Measurements from ENCODE around the gene ATXN1.
A peak's percentile ranks its signal among the peaks of the same experiment; 100 is the strongest.

ATXN1 gene

DNA sequence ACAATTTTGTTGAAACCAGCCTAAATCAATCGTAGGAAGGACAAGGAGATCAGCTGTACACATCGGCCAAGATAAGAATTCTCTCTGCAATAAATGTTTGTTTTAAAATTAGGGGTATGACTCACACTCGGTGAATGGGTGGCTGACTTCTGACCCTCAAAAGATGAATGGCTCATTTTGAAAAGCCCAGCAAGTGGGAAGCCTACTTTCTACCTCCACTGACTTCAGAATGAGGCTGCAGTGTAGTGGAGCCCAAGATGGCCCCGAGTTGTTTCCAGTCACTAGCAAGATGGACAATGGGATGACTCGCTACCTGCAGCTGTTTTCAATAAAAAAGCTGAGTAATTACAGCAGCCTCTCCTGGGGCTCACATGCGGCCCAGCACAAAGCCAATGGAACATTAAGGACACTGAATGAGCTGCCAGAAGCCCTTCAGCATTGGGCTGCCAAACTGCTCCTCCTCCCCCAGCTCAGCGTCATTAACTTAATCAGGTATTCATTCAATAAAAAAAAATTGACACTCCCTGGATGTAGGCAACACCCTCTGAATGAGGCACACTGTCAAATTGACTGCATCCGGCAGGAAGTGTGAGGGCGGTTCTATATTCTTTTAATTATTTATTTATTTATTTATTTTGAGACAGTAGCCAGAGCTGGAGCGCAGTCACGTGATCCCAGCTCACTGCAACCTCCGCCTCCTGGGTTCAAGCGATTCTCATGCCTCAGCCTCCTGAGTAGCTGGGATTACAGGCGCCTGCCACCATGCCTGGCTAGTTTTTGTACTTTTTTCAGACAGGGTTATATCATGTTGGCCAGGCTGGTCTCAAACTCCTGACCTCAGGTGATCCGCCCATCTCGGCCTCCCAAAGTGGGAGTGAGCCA is 415.6 kb downstream of the ATXN1 start:
- peak; percentile 41 to 51 (median 46) for DNase-seq

DNA sequence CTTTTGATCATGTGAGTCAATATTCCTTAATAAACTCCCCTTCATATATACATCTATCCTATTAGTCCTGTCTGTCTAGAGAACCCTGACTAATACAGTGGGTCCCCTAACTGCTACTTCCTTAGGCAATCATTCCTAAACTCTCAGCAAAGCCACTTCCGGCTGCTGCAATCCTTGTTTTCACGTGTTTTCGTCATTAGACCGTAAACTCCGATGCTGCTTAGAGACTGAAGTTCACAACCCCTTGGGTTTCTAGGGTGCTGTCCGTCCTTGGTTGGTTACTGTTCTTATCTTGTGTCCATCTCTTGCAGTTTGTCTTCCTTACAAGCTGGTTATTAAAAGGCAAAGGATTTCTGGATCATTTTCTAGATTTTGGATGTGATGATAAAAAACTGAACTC is 416.5 kb downstream of the ATXN1 start:
- peak; percentile 37 to 49 (median 39) for DNase-seq

DNA sequence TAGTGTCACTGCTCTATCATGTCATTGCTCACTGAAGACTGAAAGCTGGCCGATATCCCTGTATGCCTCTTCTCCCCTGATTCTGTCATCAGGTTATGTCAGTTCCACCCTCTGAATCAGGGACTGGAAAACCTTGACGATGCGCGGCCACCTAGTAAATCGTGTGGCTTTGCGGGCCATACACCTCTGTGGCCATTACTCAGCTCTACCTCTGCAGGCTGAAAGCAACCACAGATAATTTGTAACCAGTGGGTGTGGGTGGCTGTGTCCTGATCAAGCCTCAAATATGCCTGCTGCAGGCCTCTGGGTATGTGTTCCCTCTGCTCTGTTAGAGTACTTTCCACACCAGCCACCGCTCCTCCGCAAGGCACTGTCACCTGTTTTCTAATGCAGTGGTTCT is 417.7 kb downstream of the ATXN1 start:
- no peak for DNase-seq

DNA sequence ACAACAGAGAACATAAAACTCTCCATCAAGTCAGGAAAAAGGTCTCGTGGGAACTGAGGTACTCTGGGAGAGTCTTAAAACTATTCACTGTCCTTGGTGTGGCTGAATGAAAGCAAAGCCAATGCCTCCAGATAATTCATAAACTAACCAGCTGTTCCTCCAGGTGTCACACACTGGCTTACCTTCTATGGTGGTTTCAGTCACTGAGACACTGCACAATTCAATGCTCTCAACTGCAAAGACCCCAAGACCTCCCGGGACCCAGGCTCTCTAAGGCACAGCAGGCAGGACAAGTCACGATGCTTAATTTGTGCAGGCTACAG is 422.0 kb downstream of the ATXN1 start:
- DNase-seq, result no peak

DNA sequence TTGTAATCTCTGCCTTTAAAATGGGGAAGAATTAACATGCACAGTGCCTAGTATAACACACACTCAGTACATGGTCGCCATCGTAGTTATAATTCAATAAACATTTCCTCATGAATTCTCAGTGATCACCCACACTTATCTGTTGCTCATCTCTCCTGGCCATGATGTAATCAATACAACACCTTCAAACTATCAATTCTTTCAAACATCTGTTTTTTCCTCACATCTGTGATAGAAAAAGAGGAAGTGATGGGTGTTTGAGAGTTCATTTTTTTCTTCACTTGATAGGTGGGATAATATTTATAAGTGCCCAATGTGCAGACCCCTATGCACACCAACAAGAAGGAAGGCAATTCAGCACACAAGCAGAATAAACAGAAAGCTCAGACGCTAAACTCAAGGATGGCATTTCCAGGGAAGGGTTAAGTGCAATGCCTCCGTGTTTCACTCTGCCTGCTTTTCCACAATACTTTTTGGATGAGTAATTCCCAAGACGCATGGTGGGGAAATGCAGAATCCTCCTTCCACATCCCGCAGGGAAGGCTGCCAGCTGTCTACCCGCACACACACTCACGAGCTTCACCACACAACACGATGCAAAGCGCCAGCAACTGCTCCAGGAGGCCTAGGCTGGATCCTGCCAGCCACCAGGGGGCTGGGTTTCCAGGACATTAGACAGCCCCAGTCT is 422.5 kb downstream of the ATXN1 start:
- peak in 1 of 3 donors; percentile 14 for DNase-seq

DNA sequence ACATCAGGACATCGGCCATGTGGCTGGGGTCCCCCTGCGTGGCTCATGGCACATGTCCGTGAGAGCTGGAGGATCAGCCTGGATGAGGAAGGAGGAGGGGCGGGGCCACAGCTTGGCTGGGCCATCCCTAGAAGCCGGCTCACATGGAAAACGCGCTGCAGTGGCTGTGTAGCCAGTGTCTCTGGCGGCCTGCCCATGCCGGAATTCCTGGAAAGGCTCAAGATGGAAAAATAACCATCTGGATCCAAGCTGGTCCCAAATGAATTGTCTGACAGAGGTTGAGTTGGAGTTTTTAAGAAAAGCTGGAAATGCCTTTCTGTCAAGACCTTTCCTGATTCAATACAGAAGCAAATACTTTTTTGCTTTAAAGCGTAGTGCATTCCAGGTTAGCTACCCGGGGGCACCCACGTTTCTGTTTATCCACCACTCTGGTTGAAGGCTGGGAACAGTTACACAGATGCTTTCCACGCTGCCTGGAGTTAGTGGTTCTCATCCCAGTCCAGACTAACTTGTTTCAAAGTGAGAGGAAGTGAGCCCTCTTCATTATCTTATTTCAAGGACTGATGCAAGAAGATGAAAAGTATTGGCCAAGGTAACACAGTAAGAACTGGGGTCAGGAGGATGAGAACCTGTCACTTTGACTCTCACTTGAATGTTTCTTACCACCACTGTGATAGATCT is 423.8 kb downstream of the ATXN1 start:
- no peak for DNase-seq

DNA sequence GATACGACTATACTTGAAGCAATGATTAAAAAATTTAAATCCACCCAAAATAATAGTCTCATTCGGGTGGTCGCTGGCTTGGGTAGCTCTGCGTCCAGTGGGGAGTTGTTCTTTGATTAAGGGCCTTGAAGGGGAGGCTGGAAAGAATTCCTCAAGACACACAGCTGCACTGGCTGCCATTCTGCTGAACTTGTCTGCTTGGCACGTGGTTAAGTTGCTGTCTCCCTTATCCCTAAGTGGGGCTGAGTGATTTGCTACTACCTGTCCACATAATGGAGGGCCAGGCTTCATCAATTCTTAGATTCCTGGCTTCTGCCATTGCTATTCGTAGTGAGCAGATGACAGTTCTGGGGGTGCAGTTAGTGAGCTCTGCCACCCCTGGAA is 424.4 kb downstream of the ATXN1 start:
- no peak for DNase-seq

DNA sequence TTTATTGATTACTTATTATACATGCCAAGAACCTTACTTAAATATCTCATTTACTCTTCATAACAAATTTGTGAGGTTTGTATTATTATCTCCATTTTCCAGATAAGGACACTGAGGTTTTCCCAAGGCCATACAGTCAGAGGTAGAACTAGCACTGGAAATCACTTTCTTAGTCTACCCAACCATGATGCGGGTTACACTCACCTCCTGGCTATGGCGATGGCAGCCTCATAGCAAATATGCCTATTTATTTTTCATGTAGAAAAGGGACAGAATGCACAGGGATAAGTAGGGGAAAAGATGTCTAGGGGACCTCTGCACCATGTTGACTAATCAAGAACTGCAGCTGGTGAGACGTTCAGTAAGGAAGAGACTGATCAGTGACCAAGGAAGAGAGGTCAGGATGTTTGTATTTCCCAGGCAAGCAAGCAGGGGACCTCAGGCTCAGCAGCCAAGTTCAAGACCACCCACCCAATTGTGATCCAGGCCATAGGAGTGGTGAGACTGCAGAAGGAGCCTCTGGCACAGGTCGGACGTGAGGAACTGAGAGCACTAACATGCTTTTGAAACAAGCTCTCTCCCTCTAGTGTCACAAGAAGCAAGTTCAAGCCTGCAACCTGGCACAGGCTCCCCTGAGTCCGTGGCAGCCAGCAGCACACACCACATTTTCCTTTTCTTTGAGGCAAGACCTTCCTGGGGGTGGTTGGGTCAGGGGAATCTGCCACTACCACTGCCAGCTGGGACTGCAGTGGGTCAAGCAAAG is 425.0 kb downstream of the ATXN1 start:
- DNase-seq, result no peak

DNA sequence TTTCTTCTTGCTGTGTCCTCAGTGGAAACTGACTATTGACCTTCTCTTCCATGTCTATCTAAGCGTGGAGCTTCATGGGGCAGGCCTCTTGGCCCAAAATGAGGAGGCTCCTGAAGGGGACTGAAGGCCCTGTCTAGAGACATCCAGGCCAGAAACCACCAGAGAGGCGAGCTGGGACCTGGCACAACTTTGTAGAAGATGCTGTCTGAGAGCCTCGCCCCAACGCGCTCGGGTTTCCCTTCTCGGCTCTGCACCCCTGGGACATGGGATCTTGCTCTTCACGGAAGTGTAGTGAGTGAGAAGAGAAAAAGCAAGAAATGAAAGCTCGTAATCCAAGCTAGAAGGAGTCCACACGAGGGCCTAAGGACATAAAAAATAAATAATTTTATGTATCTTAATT is 426.1 kb downstream of the ATXN1 start:
- DNase-seq, result no peak

DNA sequence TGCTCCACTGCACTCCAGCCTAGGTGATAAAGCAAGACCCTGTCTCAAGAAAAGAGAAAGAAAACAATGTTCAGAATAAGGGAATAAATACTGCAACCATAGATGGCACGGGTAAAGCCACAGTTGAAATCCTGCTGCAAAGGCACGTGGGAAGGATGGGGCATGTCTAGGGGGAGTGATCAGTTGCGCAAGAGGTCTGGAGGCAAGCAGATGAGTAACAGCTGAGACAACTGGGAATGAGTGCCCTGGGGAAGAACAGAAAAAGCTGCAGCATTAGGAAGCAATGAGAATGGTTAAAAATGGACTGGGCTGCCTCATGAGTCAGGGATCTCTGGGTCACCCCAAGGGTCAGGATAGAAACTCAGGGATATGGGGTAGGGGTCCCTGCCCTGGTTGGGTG is 426.6 kb downstream of the ATXN1 start:
- peak; percentile 92 to 96 (median 96) for DNase-seq

DNA sequence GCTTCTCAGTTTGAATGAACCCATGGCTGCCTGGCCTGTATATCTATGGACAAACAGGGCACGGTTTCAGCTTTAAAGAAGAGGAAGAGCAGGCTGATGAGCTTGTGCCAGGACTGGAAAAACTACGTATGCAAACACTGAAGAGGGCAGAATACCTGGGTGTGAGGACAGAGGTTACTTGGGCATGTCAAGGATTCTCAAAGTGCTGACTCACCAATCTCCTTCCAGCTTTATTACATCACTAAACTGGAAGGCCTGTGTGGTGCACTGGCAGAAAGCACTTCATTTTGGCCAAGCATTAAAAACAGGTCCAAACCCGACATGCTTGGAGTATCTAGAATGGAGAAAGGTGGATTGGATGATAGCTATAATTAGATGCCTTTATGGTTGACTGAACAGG is 427.7 kb downstream of the ATXN1 start:
- DNase-seq, result no peak

DNA sequence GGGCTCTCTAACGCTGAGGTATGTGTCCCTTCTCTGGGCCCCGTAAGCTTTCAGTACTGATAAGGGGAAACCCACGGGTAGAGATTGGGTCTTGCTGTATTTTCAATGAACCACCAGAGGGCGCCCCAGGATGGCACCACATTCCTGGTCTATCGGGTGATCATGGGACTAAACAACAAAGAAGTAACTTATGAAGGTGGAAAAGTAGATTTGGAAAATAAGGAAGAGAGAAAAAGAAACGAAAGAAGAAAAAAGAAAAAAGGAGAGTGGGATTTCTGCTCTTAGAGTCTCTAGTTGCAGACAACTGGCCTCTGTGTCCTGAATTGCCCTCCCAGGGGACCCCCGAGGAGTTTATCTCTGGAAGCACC is 429.1 kb downstream of the ATXN1 start:
- peak; percentile 87 to 88 (median 88) for DNase-seq

DNA sequence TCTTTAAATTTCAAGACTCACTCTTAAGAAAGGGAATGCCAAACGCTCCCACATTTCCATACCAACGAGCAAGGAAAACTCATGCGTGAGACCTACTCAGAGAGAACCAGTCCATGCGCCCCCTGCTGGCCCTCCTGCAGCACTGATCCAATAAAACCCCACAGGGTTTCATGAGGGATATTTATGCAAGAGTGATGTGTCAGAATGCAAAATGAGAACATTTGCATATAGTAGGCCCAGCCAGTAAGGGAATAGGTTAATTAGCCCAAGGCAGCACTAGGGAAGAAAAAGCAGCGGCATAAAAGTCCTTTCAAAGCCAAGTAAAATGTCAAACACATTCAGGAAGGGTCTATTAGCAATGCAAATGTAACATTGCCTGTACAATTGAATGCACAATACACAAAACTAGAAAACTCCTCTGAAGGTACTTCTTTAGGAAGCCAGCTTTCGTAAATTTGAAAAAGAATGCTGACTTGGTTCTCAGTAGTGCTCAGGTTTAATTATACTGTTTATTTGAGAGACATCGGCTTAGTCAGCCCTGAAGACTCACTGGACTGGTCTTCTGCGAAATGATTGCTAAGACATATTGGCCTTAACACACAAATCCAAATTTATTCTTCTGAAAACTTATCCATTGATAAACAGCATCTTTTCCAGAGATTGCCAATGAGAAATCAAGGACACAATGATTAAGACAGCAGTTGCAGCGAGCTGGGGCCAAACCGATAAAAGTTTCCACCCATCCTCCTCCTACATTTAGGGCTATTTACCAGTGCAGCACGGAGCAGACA is 429.7 kb downstream of the ATXN1 start:
- peak; percentile 89 to 93 (median 91) for DNase-seq

DNA sequence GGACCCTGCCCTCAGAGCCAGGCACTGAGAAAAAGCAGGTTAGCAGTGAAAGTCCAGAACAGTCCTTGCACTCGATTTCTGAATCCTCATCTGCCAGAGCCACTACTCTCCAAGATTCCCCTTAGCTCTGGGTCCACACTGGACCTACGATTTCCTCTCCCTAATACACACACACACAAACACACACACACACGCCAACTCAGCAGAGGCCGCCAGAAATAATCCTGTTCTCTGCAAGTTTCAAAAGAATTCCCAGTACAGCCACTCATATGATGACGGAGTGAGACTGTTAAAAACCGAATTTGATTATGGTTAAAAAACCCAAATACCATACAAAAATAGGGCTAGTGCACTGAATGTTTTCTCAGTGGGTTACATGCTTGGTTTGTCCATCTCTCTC is 432.0 kb downstream of the ATXN1 start:
- no peak for DNase-seq

DNA sequence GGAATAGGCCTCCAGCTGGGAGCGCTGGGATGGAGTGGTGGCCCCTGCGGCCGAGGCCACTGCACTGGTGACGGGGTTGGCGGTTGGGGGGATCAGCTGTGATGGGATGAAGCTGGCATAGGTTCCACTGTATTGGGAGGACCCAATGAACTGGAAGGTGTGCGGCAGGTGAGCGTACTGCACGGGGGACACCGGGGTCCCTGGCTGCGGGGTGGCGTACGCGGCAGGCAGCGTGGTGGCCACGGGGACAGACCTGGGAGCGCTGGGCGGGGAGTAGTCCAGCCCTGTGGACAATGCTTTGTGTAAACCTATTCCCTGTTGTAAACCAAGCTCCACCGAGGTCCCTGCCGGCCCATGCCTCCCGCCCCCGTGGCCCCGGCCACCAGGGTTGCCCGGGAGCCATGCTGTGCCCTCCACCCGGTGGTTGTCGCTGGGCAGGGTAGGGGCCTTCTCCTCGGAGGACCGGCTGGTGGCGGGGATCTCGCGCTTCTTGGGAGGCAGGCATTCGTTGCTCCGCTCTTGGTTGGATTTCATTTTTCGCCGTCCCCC is 433.4 kb downstream of the ATXN1 start:
- DNase-seq, result no peak

DNA sequence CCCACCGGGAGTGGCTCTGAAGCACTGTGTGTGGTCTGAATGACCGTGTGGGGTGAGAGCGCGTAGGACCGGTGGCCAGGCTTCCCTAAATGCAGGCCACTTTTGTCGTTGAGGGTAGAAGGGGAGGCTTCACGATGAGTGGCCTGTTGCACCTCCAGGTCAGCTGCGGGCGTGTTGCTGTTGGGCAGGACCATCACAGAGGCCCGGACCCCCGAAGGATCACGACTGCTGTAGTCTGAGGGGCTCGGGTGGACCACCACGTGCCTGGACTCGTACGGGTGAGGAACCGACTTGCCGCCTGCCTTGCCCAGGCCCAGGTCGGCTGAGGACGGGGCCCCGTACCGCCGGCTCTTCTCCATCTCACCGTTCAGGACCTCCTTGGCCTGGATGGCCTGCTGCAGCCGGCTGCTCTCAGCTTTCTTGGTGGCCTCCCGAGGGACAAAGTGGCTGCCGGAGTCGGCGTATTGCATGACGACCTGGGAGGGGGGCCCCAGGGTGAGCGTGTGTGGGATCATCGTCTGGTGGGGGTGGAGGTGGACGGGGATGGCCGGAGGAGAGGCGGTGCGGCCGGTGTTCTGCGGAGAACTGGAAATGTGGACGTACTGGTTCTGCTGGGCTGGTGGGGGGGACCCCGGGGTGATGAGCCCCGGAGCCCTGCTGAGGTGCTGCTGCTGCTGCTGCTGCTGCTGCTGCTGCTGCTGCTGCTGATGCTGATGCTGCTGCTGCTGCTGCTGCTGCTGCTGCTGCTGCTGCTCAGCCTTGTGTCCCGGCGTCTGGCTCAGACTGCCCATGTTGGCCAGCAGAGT is 434.1 kb downstream of the ATXN1 start:
- no peak for DNase-seq

DNA sequence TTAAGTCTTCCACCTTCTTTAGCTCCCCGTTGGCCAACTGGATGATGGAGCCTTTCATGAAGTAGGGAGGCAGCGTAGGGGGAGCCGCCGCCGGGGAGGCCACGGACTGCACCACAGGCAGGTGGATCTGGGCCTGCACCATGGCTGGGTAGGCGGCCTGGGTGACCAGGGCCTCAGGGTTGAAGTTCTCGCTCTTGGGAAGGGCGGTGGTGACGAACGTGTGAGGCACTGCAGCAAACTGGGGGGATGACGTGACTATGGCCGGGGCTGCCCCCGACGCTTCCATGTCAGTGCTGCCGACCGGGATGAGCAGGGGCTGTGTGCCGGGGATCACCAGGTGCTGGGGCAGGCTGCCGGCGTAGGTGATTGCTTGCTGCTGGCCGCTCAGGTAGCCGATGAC is 434.7 kb downstream of the ATXN1 start:
- DNase-seq, result no peak

DNA sequence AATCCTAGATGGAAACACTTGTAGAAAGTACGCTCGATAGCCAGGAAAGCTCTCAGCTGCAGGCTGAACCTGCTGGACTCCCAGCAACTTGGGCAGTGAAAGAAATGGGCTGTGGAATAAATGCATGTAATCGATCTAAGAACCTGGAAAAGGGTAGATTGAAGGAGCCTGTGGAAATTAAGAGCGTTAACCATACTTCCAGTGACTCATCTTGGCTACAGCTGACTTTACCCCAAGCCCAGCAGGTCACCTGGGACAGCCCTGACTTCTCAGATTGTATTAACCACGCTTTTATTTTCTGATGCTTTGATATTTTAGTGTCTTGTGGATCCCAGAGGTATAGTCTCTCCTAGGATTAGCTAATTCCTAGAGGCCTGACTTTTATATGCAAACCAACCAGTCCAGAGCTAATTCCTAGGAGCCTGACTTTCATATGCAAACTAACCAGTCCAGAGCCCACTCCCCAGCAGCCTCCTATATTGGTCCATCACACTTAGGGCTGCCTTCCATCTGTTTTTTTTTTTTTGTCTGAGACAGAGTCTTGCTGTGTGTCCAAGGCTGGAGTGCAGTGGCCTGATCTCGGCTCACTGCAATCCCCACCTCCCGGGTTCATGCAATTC is 436.5 kb downstream of the ATXN1 start:
- no peak for DNase-seq

DNA sequence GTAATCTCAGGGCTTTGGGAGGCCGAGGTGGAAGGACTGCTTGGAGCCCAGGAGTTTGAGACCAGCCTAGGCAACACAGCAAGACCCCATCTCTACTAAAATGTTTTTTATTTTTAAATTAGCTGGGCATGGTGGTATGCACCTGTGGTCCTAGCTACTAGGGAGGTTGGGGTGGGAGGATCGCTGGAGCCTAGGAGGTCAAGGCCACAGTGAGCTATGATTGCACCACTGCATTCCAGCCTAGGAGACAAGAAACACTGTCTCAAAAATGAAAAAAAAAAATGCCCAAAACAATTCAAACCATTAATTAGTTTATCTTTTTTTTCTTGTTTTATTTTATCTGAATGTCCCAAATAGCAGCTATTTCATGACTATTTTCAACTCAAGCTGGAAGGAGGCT is 437.1 kb downstream of the ATXN1 start:
- no peak for DNase-seq

DNA sequence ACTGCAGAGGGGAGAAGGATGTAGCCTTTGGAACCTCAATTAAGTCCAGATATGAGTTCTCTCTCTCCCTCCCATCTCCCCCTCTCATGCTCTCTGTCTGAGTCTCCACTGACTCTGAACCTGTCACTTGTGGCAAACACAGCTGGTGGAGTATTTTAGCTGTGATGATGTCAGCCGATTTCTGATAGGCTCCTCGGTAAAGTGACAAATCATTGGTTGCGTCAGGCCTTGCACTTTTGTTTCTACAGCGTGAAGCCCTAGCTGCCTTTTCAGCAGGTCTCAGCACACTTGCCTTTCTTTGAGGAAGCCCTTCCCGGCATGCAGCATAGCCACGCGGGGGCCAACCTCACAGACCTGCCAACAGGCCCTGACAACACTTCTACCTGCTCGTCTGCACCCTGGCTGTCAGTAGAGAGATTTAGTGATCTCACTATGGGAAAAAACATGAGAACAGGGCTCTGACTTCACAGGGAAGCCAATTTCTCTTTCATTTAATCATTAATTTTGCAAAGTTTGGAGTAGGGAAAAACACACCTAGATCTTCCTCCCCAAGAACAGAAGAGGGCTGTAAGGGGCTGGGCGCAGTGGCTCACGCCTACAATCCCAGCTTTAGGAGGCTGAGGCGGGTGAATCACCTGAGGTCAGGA is 438.5 kb downstream of the ATXN1 start:
- peak; percentile 91 to 97 (median 97) for DNase-seq

Data from suppressor macrophage treated with lipopolysaccharide for 1 hour (primary cell).